GM23248 (cell line): ENCODE results near the gene RAB11A.

Source experiments
- EZH2 ChIP-seq: fragments of 200-600 bp; sonication (generic); IDR thresholded peaks from 2 replicates; pipeline ENCODE4 v1.6.1; 2018; ENCODE audit warnings: antibody characterized with exemption, mild to moderate bottlenecking; ENCODE audit not compliant: insufficient read depth, poor library complexity, severe bottlenecking
- EZH2phosphoT487 ChIP-seq: fragments of 200-600 bp; sonication (generic); IDR thresholded peaks from 2 replicates; pipeline ENCODE4 v1.6.1; 2018; ENCODE audit warnings: antibody characterized with exemption, moderate library complexity, mild to moderate bottlenecking, low read depth; ENCODE audit not compliant: insufficient read depth

- TF ChIP-seq EZH2 (no peak), EZH2phosphoT487 (no peak)
Measured at GRCh38 chr15:65863106-65863505, 6.2 kb upstream of the RAB11A start.
